ENCODE measurements around the gene SLC15A4.

Gene SLC15A4

DNA sequence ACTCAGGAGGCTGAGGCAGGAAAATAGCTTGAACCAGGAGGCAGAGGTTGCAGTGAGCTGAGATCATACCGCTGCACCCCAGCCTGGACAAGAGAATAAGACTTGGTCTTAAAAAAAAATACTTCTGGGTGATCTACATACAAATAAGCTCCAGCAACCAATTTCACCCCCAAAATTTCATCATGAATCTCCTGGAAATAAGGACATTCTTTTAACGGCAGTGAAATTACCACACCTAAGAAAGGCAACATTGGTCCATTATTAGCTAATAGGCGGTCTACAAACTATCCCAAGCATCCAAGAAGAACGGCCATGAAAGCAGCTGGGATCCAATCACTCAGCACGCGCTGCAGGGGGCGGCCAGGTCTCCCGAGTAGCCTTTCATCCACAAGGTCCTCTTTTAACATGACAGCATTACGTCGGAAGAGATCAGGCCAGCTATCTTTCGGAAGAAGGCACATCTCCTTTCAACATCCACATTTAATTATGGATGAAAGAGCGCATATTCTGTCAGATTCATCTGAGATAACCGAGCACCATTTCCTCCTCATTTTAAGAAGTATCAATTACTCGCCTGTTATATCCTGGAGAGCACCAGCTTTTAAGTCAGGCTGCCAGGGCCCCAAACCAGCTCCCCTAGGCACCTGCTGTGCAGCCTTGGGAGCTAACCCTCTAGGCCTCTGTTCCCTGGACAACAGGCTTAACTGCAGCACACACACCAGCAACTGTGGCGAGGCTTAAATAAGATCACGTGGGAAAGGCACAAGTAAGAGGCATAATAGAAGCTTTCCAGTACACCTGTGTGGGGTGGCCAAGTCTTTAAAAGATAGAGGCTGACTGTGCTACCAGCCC is 4.2 kb downstream of the SLC15A4 start:
- 89% methylated on average over 16 of the region's 16 CpGs for WGBS
- no peak overlapping the region for H3K4me2 ChIP-seq (ENCODE audit: low read length, poor library complexity, severe bottlenecking)
- H3K4me3 ChIP-seq (ENCODE audit: insufficient read depth in 1 of 2, low read depth in 1 of 2, low read length in 2 of 2), result no peak overlapping the region

GRCh38 chr12:128818065-128819022 is 5.4 kb downstream of the SLC15A4 start:
- no peaks in the 10 kb centered on the region for H3K9me3 ChIP-seq (ENCODE audit: control insufficient read depth, low read length)
- H2BK120ac ChIP-seq (ENCODE audit: low read depth, low read length), result no peak overlapping the region
- H3K4me3 ChIP-seq (ENCODE audit: insufficient read depth in 1 of 2, low read depth in 1 of 2, low read length in 2 of 2), result peak overlapping the region in 1 of 2 experiments; percentile 39
- H4K8ac ChIP-seq (ENCODE audit: low read length), result no peak overlapping the region
- H3K27me3 ChIP-seq (ENCODE audit: control insufficient read depth in 1 of 2, insufficient read depth in 1 of 2, low read length in 2 of 2), result no peaks in the 10 kb centered on the region
- no peak overlapping the region for H2BK15ac ChIP-seq (ENCODE audit: low read depth, poor library complexity, severe bottlenecking)
- WGBS, result 82% methylated on average over 12 of the region's 13 CpGs
- H3K4me1 ChIP-seq (ENCODE audit: control insufficient read depth, insufficient read depth, low read depth, low read length), result peaks cover 35% of the 10 kb centered on the region
- H3K14ac ChIP-seq (ENCODE audit: low read length in 2 of 2), result no peak overlapping the region
- no peak overlapping the region for H3K23ac ChIP-seq (ENCODE audit: low read length in 2 of 2)
- peak overlapping the region; percentile 61 for H2BK5ac ChIP-seq (ENCODE audit: low read depth, low read length, poor library complexity, severe bottlenecking)
- peak overlapping the region; percentile 72 for H3K9ac ChIP-seq (ENCODE audit: low read length)
- no peak overlapping the region for H2BK12ac ChIP-seq (ENCODE audit: low read length in 2 of 2)
- H4K91ac ChIP-seq (ENCODE audit: low read length), result peak overlapping the region; percentile 52
- peak overlapping the region; percentile 85 for H3K27ac ChIP-seq (ENCODE audit: low read length, poor library complexity, severe bottlenecking)
- peak; percentile 64 for DNase-seq
- peak overlapping the region; percentile 88 for H2AK5ac ChIP-seq (ENCODE audit: low read length, severe bottlenecking)
- H3K4ac ChIP-seq (ENCODE audit: low read depth in 1 of 2, low read length in 2 of 2), result no peak overlapping the region
- peaks cover 13 to 17% of the 10 kb centered on the region in 2 experiments for H3K36me3 ChIP-seq (ENCODE audit: control insufficient read depth in 1 of 2, insufficient read depth in 2 of 2, low read depth in 1 of 2, low read length in 2 of 2)
- peak overlapping the region; percentile 20 for H3K4me2 ChIP-seq (ENCODE audit: low read length, poor library complexity, severe bottlenecking)
- no peak overlapping the region for H2AFZ ChIP-seq (ENCODE audit: low read depth, low read length)
- no peaks in the 10 kb centered on the region for H3K79me1 ChIP-seq (replicated peaks; ENCODE audit: low read length, poor library complexity, severe bottlenecking)
- H3K18ac ChIP-seq (ENCODE audit: low read depth in 1 of 2, low read length in 2 of 2), result peak overlapping the region in 1 of 2 experiments; percentile 7

More for the DNA sequence above, 4.2 kb downstream of the SLC15A4 start:
- Histone ChIP-seq H3K4me1 (ENCODE audit: control insufficient read depth, insufficient read depth, low read depth, low read length) (peaks cover 34% of the 10 kb centered on the region), H3K4ac (ENCODE audit: low read depth in 1 of 2, low read length in 2 of 2) (no peak overlapping the region), H3K9me3 (ENCODE audit: control insufficient read depth, low read length) (no peaks in the 10 kb centered on the region), H3K27ac (ENCODE audit: low read length, poor library complexity, severe bottlenecking) (peak overlapping the region; percentile 24), H4K91ac (ENCODE audit: low read length) (no peak overlapping the region), H2AK5ac (ENCODE audit: low read length, severe bottlenecking) (peak overlapping the region; percentile 49), H3K18ac (ENCODE audit: low read depth in 1 of 2, low read length in 2 of 2) (no peak overlapping the region), H2BK15ac (ENCODE audit: low read depth, poor library complexity, severe bottlenecking) (no peak overlapping the region), H2BK120ac (ENCODE audit: low read depth, low read length) (no peak overlapping the region), H2BK5ac (ENCODE audit: low read depth, low read length, poor library complexity, severe bottlenecking) (no peak overlapping the region), H2BK12ac (ENCODE audit: low read length in 2 of 2) (no peak overlapping the region), H3K14ac (ENCODE audit: low read length in 2 of 2) (no peak overlapping the region), H2AFZ (ENCODE audit: low read depth, low read length) (no peak overlapping the region), H3K23ac (ENCODE audit: low read length in 2 of 2) (no peak overlapping the region), H3K27me3 (ENCODE audit: control insufficient read depth in 1 of 2, insufficient read depth in 1 of 2, low read length in 2 of 2) (no peaks in the 10 kb centered on the region), H4K8ac (ENCODE audit: low read length) (no peak overlapping the region), H3K36me3 (ENCODE audit: control insufficient read depth in 1 of 2, insufficient read depth in 2 of 2, low read depth in 1 of 2, low read length in 2 of 2) (peaks cover 10 to 14% of the 10 kb centered on the region in 2 experiments), H3K9ac (ENCODE audit: low read length) (no peak overlapping the region), H3K79me1 (replicated peaks; ENCODE audit: low read length, poor library complexity, severe bottlenecking) (no peaks in the 10 kb centered on the region)
- no peak for DNase-seq

DNA sequence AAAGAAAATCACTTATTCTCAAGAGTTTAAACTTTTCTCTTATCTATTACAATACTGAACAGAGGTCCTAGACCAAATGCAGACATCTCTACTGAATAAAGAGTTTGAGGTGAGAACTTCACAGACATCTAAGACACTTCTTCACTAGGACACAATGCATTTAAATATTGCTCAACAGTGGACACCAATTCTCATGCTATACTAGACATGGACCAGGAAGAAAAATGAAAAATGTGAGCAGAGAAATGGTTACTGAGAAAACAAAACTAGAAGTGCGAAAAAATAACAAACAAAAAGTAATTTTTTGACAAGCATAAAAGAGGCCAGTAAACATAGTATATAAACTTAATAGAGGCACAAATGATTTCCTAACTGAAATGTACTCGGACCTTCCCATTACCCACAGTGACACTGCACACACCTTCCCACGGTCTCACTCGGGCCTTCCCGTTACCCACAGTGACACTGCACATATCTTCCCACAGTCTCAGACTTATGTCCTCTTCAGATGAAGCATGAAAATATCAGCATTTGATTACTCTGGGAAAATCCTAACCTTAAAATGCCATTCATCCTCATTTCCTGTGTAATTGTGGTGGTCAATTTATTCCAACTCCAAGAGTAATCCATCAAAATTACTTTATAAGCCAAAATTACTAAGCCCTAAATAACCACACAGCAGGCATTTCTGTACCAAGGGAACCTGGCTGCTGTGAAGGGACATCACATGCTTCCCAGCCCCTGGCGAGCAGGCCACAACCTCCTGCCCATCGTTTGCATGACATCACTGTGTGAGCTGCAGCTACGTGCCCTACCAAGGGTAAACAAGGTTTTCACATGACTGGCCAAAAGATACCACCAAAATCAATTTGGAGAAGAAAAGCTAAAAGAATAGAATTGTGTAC is 6.4 kb downstream of the SLC15A4 start:
- H3K27ac ChIP-seq (ENCODE audit: low read length, poor library complexity, severe bottlenecking), result peak overlapping the region; percentile 85
- H3K4me1 ChIP-seq (ENCODE audit: control insufficient read depth, insufficient read depth, low read depth, low read length), result peaks cover 33% of the 10 kb centered on the region
- no peak overlapping the region for H2BK120ac ChIP-seq (ENCODE audit: low read depth, low read length)
- no peak overlapping the region for H2AFZ ChIP-seq (ENCODE audit: low read depth, low read length)
- no peak overlapping the region for H3K14ac ChIP-seq (ENCODE audit: low read length in 2 of 2)
- peak overlapping the region; percentile 72 for H3K9ac ChIP-seq (ENCODE audit: low read length)
- H3K4ac ChIP-seq (ENCODE audit: low read depth in 1 of 2, low read length in 2 of 2), result no peak overlapping the region
- H2AK5ac ChIP-seq (ENCODE audit: low read length, severe bottlenecking), result no peak overlapping the region
- 73% methylated on average over 7 of the region's 8 CpGs for WGBS
- H3K27me3 ChIP-seq (ENCODE audit: control insufficient read depth in 1 of 2, insufficient read depth in 1 of 2, low read length in 2 of 2), result no peaks in the 10 kb centered on the region
- H2BK15ac ChIP-seq (ENCODE audit: low read depth, poor library complexity, severe bottlenecking), result no peak overlapping the region
- peak; percentile 79 for DNase-seq
- no peaks in the 10 kb centered on the region for H3K9me3 ChIP-seq (ENCODE audit: control insufficient read depth, low read length)
- H3K36me3 ChIP-seq (ENCODE audit: control insufficient read depth in 1 of 2, insufficient read depth in 2 of 2, low read depth in 1 of 2, low read length in 2 of 2), result peaks cover 13 to 17% of the 10 kb centered on the region in 2 experiments
- no peak overlapping the region for H3K18ac ChIP-seq (ENCODE audit: low read depth in 1 of 2, low read length in 2 of 2)
- H3K4me2 ChIP-seq (ENCODE audit: low read length, poor library complexity, severe bottlenecking), result no peak overlapping the region
- no peak overlapping the region for H2BK5ac ChIP-seq (ENCODE audit: low read depth, low read length, poor library complexity, severe bottlenecking)
- H2BK12ac ChIP-seq (ENCODE audit: low read length in 2 of 2), result no peak overlapping the region
- no peak overlapping the region for H4K91ac ChIP-seq (ENCODE audit: low read length)
- no peak overlapping the region for H4K8ac ChIP-seq (ENCODE audit: low read length)
- H3K4me3 ChIP-seq (ENCODE audit: insufficient read depth in 1 of 2, low read depth in 1 of 2, low read length in 2 of 2), result peak overlapping the region in 1 of 2 experiments; percentile 39
- no peak overlapping the region for H3K23ac ChIP-seq (ENCODE audit: low read length in 2 of 2)
- no peaks in the 10 kb centered on the region for H3K79me1 ChIP-seq (replicated peaks; ENCODE audit: low read length, poor library complexity, severe bottlenecking)
